Liver (tissue), 9 donors: ENCODE measurements around the gene MYH14. TPM values are rescaled to one million over a fixed set of nuclear protein-coding genes. Genes with fewer than 3 reads are reported as not detected.

Experiments
- DNase-seq: peaks from one replicate; pipeline ENCODE4 v3.0.0-alpha.2; 2017; ENCODE audit warnings: low spot score
- H3K27ac ChIP-seq, 2 donors: one replicate each; pipeline ENCODE4 v1.7.0; 2013; ENCODE audit warnings: inconsistent platforms in 2 of 2, low read length in 2 of 2, control low read depth in 1 of 2, low read depth in 1 of 2, mild to moderate bottlenecking in 1 of 2
- H3K27me3 ChIP-seq, 4 donors: one replicate each; pipeline versions ENCODE4 v1.6.1 to v1.7.0; 2013; ENCODE audit warnings: low read length in 3 of 4, inconsistent platforms in 1 of 4, mild to moderate bottlenecking in 1 of 4, moderate library complexity in 1 of 4; ENCODE audit not compliant: control insufficient read depth in 4 of 4, insufficient read depth in 4 of 4
- H3K36me3 ChIP-seq, 4 donors: one replicate each; pipeline versions ENCODE4 v1.6.1 to v1.7.0; 2013; ENCODE audit warnings: low read length in 3 of 4, mild to moderate bottlenecking in 3 of 4, low read depth in 1 of 4, moderate library complexity in 1 of 4; ENCODE audit not compliant: control insufficient read depth in 4 of 4, insufficient read depth in 3 of 4
- H3K4me1 ChIP-seq, 4 donors: one replicate each; pipeline versions ENCODE4 v1.6.1 to v1.7.0; 2013; ENCODE audit warnings: low read length in 3 of 4, mild to moderate bottlenecking in 3 of 4, moderate library complexity in 1 of 4; ENCODE audit not compliant: control insufficient read depth in 4 of 4, insufficient read depth in 4 of 4
- H3K4me3 ChIP-seq, 3 donors: one replicate each; pipeline versions ENCODE4 v1.6.1 to v1.7.0; 2013; ENCODE audit warnings: low read length in 3 of 3, control low read depth in 1 of 3, low read depth in 1 of 3, mild to moderate bottlenecking in 1 of 3
- H3K9ac ChIP-seq, 2 donors: one replicate each; pipeline ENCODE4 v1.7.0; 2013; ENCODE audit warnings: low read length in 2 of 2, mild to moderate bottlenecking in 2 of 2, moderate library complexity in 2 of 2, control low read depth in 1 of 2, low read depth in 1 of 2
- H3K9me3 ChIP-seq, 4 donors: one replicate each; pipeline versions ENCODE4 v1.6.1 to v1.7.0; 2013; ENCODE audit warnings: low read length in 3 of 4; ENCODE audit not compliant: control insufficient read depth in 4 of 4
- ATF3 ChIP-seq: IDR thresholded peaks from 2 replicates; pipeline ENCODE4 v1.6.1; 2016; ENCODE audit warnings: antibody characterized with exemption
- EGR1 ChIP-seq, 2 donors: IDR thresholded peaks; 2 replicates each; pipeline ENCODE4 v1.6.1; 2016 to 2018; ENCODE audit warnings: antibody characterized with exemption in 2 of 2, low read depth in 2 of 2
- FOXA1 ChIP-seq: IDR thresholded peaks from 2 replicates; pipeline ENCODE4 v1.6.1; 2016; ENCODE audit warnings: antibody characterized with exemption
- FOXA2 ChIP-seq: IDR thresholded peaks from 2 replicates; pipeline ENCODE4 v1.6.1; 2016; ENCODE audit warnings: antibody characterized with exemption
- GABPA ChIP-seq, 2 donors: IDR thresholded peaks in 1 of 2; conservative IDR thresholded peaks in 1 of 2; 2 replicates each; pipeline ENCODE4 v1.6.1; 2016; ENCODE audit warnings: antibody characterized with exemption in 2 of 2, mild to moderate bottlenecking in 1 of 2, moderate library complexity in 1 of 2
- HNF4A ChIP-seq, 2 donors: conservative IDR thresholded peaks; 2 replicates each; pipeline ENCODE4 v1.6.1; 2016; ENCODE audit warnings: antibody characterized with exemption in 2 of 2, mild to moderate bottlenecking in 2 of 2
- HNF4G ChIP-seq: IDR thresholded peaks from 2 replicates; pipeline ENCODE4 v1.6.1; 2016; ENCODE audit warnings: antibody characterized with exemption
- JUND ChIP-seq, 2 donors: IDR thresholded peaks; 2 replicates each; pipeline ENCODE4 v1.6.1; 2016; ENCODE audit warnings: antibody characterized with exemption in 2 of 2
- MAX ChIP-seq: IDR thresholded peaks from 2 replicates; pipeline ENCODE4 v1.6.1; 2016; ENCODE audit warnings: antibody characterized with exemption
- NR2F2 ChIP-seq: IDR thresholded peaks from 2 replicates; pipeline ENCODE4 v1.6.1; 2016; ENCODE audit warnings: antibody characterized with exemption
- REST ChIP-seq: IDR thresholded peaks from 2 replicates; pipeline ENCODE4 v1.6.1; 2016; ENCODE audit warnings: antibody characterized with exemption, mild to moderate bottlenecking
- RXRA ChIP-seq, 2 donors: IDR thresholded peaks; 2 replicates each; pipeline ENCODE4 v1.6.1; 2017 to 2018; ENCODE audit warnings: antibody characterized with exemption in 2 of 2, mild to moderate bottlenecking in 1 of 2
- SP1 ChIP-seq: IDR thresholded peaks from 2 replicates; pipeline ENCODE4 v1.6.1; 2018; ENCODE audit warnings: antibody characterized with exemption, mild to moderate bottlenecking
- TAF1 ChIP-seq: conservative IDR thresholded peaks from 2 replicates; pipeline ENCODE4 v1.6.1; 2016; ENCODE audit warnings: antibody characterized with exemption, mild to moderate bottlenecking
- YY1 ChIP-seq: IDR thresholded peaks from 2 replicates; pipeline ENCODE4 v1.6.1; 2016; ENCODE audit warnings: antibody characterized with exemption, mild to moderate bottlenecking
- WGBS: extraction: QIAGEN DNeasy Blood & Tissue Kit; methylation state at CpG from one replicate; pipeline ENCODE4 v1.1.7; 2013; 5-methylcytosine and 5-hydroxymethylcytosine counted together
- polyA plus RNA-seq, 2 donors: library from polyadenylated mRNA; stranded (reverse) in 1 of 2; unstranded in 1 of 2; fragments of 200-250 nt in 1 of 2; fragments of >200 nt in 1 of 2; fragmentation: Nextera tagmentation in 1 of 2; extraction: Ambion mirVana in 1 of 2; gene quantifications; one replicate each; pipeline versions ENCODE4 v1.2.1 to v1.2.3, GENCODE V29; 2013 to 2015
- total RNA-seq, 2 donors: library from RNA; depleted of rRNA; stranded (reverse); fragments of >200 nt; gene quantifications; one replicate each; pipeline ENCODE4 v1.2.3, GENCODE V29; 2014
- donor health status: healthy.
- donor health status: healthy.
- donor health status: healthy.
- donor health status: healthy.
- donor health status: healthy.

MYH14 gene
- total and polyA plus RNA-seq, 4 donors = 12.4 to 37.5 (median 25.5) TPM

- Histone ChIP-seq H3K9me3 (no peaks in the 10 kb centered on the region), H3K27me3 (no peaks in the 10 kb centered on the region), H3K9ac (no peak overlapping the region), H3K4me1 (peaks cover 0 to 3% (median under 1%) of the 10 kb centered on the region in 4 donors), H3K27ac (no peak overlapping the region), H3K36me3 (peaks cover 8 to 40% (median 18%) of the 10 kb centered on the region in 4 donors), H3K4me3 (no peak overlapping the region)
- DNase-seq = no peak
- no peak for TF ChIP-seq REST
- TF ChIP-seq ATF3 = no peak
- no peak for TF ChIP-seq HNF4A (conservative IDR thresholded peaks at IDR 0.05)
- TF ChIP-seq EGR1 (IDR thresholded peaks at IDR 0.05; ENCODE audit: low read depth in 2 of 2) = no peak
- TF ChIP-seq GABPA (IDR thresholded peaks at IDR 0.05 in 1 of 2, conservative IDR thresholded peaks at IDR 0.05 in 1 of 2) = no peak
- TF ChIP-seq FOXA2 = no peak
- no peak for TF ChIP-seq MAX
- TF ChIP-seq RXRA (IDR thresholded peaks at IDR 0.05) = no peak
- TF ChIP-seq SP1 = no peak
- TF ChIP-seq HNF4G = no peak
- TF ChIP-seq YY1 = no peak
- no peak for TF ChIP-seq NR2F2
- WGBS = 93% methylated on average over 16 of the region's 16 CpGs
Observed at GRCh38 chr19:50261446-50261970, 58.1 kb downstream of the MYH14 start.

- Histone ChIP-seq H3K27ac (no peak overlapping the region), H3K27me3 (no peaks in the 10 kb centered on the region), H3K9ac (no peak overlapping the region), H3K36me3 (peaks cover 3 to 32% (median 8%) of the 10 kb centered on the region in 4 donors), H3K9me3 (no peaks in the 10 kb centered on the region), H3K4me1 (peaks cover 0 to 3% (median under 1%) of the 10 kb centered on the region in 4 donors), H3K4me3 (no peak overlapping the region)
- no peak for DNase-seq
- TF ChIP-seq MAX = no peak
- no peak for TF ChIP-seq TAF1
- no peak for TF ChIP-seq FOXA1
- no peak for TF ChIP-seq HNF4A (conservative IDR thresholded peaks at IDR 0.05)
- no peak for TF ChIP-seq EGR1 (IDR thresholded peaks at IDR 0.05; ENCODE audit: low read depth in 2 of 2)
- no peak for TF ChIP-seq REST
- no peak for TF ChIP-seq JUND (IDR thresholded peaks at IDR 0.05)
- no peak for TF ChIP-seq HNF4G
- TF ChIP-seq RXRA (IDR thresholded peaks at IDR 0.05) = no peak
- 98% methylated on average over 8 of the region's 8 CpGs for WGBS
Observed at GRCh38 chr19:50263176-50263575, 59.8 kb downstream of the MYH14 start.
